HuH-7 (cell line): Measurements from ENCODE around the gene ZBTB3.
A peak's percentile ranks its signal among the peaks of the same experiment; 100 is the strongest.
"Not testable (repeated sequence)": the region's sequence is repeated elsewhere in the genome, so short reads cannot be mapped to it uniquely, and the experiment has no call there.

ENCODE experiments used
- DNase-seq: peaks from one replicate; pipeline ENCODE4 v3.0.0; 2011; ENCODE audit warnings: low spot score

Gene ZBTB3

DNA sequence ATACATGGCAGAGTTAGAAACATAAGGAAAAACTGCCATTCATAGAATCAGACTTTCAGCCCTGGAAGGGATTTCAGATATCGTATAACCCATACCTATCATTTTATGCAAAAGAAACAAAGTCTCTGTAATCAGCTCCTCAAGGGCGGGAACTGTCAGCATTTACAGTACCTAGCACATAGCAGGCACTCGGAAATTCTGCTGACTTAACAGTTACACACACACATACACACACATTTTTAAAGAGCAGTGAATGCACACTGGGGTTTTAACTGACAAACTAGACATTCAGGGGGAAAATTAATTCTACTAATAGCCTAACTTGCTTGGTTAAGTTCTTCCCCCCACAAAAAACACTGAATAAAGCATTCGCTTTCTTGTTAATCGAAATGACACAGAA, 37.8 kb downstream of the ZBTB3 start:
- no peak for DNase-seq

GRCh38 chr11:62715150-62716130, 38.5 kb downstream of the ZBTB3 start:
- no peak for DNase-seq

- no peak for DNase-seq
These were observed 40.6 kb downstream of the ZBTB3 start for GRCh38 chr11:62713343-62713742.

DNA sequence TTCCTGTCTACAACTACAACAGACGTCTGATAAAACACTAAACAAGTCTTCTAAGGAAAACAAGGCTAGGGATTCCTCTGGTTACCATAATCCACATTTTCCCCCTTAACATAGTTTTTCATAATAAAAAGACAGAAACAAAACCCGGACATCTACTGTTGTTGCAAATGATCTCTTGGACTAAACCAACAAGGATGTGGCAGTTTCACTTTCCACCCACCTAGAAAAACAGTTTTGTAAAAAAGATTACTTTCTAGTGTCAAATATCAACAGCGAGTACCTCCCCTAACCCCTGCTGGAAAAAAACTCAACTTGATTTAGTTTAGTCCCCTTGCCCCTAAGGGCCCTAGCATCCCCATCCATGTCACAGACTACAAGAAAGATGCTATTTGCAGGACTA, 41.1 kb downstream of the ZBTB3 start:
- DNase-seq, result no peak

DNA sequence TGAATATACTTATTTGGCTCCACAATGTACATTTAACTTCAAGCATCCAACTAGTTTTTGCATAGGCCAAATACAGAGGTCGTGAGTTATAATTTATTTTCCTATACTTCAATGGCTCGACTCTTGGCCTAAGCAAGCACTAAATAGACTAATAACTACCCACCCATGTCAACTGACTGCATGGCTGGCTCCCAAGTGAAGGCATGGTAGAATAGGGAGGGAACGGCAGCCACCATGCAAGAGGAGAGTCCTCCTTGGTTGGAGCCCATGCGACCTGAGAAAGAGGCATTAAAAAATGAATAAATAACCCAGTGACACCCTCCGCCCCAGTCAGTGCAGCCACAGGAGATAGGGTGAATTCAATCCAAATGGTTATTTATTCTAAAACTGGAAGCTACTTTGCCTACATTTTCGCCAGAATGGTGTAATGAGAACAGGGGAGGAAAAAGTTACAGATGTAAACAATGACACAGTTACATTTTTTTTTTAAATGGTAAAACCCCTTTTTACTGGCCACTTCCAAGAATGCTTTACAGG, 41.6 kb downstream of the ZBTB3 start:
- no peak for DNase-seq

DNA sequence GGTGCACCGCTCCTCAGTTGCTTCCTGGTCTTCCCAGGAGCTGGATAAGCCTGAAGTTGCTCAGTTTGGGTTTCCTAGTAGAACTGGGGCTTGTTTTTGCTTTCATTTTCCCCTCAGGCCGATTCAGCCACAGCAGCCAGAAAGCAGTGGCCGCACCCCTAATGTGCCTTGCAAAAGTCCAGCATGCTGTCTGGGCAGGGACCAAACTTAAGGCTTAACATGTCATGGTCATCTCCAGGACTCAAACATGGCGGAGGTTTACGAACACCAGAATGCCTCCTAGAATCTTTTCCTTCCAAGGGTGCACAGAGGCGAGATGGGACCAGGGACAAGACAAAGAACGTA, 44.0 kb downstream of the ZBTB3 start:
- DNase-seq, result no peak

DNA sequence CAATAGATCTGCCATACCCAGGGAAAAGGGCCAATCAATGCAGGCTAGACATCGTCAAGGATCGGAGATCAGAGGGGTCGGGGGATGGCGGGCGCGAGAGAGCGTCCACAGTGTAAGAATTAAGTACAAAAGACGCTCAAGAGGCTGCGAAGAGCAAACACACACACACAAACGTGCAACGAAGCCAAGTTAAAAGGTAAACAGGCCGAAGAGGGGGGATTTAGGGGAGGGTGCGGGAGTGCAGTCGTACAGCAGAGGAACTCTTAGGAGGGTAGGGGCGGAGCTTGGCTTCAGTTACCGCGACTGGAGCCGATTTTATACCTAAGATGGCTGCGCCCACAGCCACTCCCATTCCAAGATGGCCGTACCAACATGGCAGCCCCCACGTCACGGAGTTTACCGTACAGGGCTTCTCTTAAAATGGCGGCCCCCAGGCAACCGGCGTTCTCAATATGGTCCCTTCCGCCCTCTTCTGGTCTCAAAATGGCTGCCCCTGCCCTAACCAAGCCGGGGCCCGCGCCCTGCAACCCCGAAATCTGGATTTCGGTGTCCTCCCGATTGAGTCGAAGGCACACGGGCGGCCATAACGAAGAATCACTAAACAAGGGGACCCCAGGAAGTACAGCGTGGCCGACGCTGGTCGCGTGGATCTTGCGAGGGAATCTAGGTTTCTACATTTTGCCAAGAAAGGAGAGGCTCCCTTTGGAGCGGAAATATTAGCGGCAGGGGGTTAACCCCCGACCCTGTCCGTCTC, 44.5 kb downstream of the ZBTB3 start:
- DNase-seq, result no peak

DNA sequence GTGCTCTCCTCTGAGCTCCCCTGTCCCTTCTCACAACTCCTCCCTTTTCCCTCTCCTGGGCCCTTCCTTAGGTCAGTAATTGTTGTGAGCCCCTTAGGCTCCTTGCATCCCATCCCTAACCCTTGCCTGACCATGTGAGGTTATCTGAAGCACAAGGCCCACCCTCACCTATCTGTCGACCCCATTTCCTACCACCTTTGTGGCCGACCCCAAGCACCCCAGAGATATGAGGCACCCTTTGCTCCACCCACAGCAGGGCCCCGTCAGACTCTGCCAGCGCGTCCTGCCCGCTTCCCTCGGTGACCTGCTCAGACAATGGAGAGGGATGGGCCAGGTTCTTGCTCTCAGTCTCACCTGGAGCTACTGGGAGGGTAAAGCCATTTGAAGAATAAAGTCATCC, 45.2 kb downstream of the ZBTB3 start:
- no peak for DNase-seq

DNA sequence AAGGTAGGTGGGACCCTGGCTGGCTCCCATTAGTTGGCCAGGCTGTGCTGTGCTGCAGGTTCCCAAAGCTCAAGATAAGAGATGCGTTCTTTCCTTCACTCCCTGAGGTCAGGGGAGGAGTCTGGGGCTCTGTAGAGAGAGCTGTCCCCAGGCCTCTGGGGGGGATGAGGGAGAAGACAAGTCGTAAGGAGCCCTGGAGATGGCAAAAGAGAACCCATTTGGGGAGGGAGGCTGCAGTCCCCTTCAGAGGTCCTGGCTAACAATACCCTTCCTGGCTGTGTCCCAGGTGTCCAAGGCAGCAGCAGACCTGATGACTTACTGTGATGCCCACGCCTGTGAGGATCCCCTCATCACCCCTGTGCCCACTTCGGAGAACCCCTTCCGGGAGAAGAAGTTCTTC, 45.6 kb downstream of the ZBTB3 start:
- no peak for DNase-seq

GRCh38 chr11:62707277-62707861, 46.6 kb downstream of the ZBTB3 start, which contains the start of the genes BSCL2 and GNG3:
Gene BSCL2, minus strand, starts transcription at chr11:62707424. Its CDS starts 229 bp downstream, at chr11:62707195.
Gene GNG3, plus strand, starts transcription at chr11:62707676. Its CDS starts 620 bp downstream, at chr11:62708296.
- no peak for DNase-seq

DNA sequence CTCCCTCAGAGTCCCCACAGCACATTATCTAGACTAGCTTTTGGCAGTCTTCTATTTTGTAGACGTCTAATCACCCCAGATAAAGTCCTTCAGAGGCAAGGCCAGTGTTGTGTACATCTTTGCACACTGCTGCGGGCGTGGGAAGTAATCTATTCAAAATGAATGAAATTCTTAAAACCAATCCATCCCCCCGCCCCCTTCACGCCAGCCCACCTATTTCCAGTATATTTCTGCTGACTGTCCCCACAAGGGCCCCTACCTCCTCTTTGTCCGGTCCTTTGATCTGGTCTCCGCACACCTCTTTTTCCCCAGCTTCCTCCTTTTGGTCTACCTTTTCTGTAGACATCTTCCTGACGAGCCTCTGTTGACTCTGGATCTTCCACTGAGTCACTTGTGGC, 47.1 kb downstream of the ZBTB3 start:
- DNase-seq, result no peak

- peak; percentile 87 for DNase-seq
These were observed 47.8 kb downstream of the ZBTB3 start for GRCh38 chr11:62705880-62706849.

DNA sequence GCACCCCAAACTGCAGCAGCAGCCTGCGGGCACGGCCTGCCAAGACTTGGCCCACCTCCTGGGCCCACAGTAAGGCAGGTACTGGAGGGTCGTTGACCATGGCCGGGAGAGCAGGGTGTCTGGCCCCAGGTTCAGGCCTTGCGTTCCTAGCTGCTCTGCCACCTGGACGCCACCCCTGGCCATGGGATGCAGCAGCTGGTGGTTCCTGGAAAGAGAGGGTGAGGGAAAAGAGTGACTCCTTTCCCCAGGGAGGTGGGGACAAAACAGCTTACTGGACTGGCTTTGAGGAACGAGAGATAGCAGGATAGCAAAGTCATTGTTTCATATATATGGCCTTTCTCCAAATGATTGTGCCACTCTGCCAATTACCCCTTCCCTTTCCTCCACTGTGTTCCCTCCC, 48.5 kb downstream of the ZBTB3 start:
- no peak for DNase-seq

GRCh38 chr11:62703921-62704320, 50.0 kb downstream of the ZBTB3 start:
- not testable (repeated sequence) for DNase-seq

- DNase-seq, result no peak
These were observed 51.7 kb downstream of the ZBTB3 start for GRCh38 chr11:62702246-62702645.
